Duodenal mucosa (tissue), 2 donors: Measurements from ENCODE around the gene ECHS1.
A peak's percentile ranks its signal among the peaks of the same experiment; 100 is the strongest.
"Not testable (repeated sequence)": the region's sequence is repeated elsewhere in the genome, so short reads cannot be mapped to it uniquely, and the experiment has no call there.

Experiments
- H3K27ac ChIP-seq: one replicate; pipeline ENCODE4 v1.7.0; 2013; ENCODE audit warnings: low read depth, low read length
- H3K27me3 ChIP-seq, 2 donors: one replicate each; pipeline ENCODE4 v1.7.0; 2013; ENCODE audit warnings: low read length in 2 of 2, control low read depth in 1 of 2; ENCODE audit not compliant: insufficient read depth in 2 of 2, control insufficient read depth in 1 of 2
- H3K36me3 ChIP-seq, 2 donors: one replicate each; pipeline ENCODE4 v1.7.0; 2013; ENCODE audit warnings: low read length in 2 of 2, control low read depth in 1 of 2; ENCODE audit not compliant: insufficient read depth in 2 of 2, control insufficient read depth in 1 of 2
- H3K4me1 ChIP-seq, 2 donors: one replicate each; pipeline ENCODE4 v1.7.0; 2013; ENCODE audit warnings: low read length in 2 of 2, control low read depth in 1 of 2; ENCODE audit not compliant: insufficient read depth in 2 of 2, control insufficient read depth in 1 of 2
- H3K4me3 ChIP-seq, 2 donors: one replicate each; pipeline ENCODE4 v1.7.0; 2013; ENCODE audit warnings: low read length in 2 of 2, low read depth in 1 of 2
- H3K9ac ChIP-seq, 2 donors: one replicate each; pipeline ENCODE4 v1.7.0; 2013; ENCODE audit warnings: low read length in 2 of 2, low read depth in 1 of 2
- H3K9me3 ChIP-seq, 2 donors: one replicate each; pipeline ENCODE4 v1.7.0; 2013; ENCODE audit warnings: low read length in 2 of 2, control low read depth in 1 of 2; ENCODE audit not compliant: control insufficient read depth in 1 of 2

The ECHS1 gene

DNA sequence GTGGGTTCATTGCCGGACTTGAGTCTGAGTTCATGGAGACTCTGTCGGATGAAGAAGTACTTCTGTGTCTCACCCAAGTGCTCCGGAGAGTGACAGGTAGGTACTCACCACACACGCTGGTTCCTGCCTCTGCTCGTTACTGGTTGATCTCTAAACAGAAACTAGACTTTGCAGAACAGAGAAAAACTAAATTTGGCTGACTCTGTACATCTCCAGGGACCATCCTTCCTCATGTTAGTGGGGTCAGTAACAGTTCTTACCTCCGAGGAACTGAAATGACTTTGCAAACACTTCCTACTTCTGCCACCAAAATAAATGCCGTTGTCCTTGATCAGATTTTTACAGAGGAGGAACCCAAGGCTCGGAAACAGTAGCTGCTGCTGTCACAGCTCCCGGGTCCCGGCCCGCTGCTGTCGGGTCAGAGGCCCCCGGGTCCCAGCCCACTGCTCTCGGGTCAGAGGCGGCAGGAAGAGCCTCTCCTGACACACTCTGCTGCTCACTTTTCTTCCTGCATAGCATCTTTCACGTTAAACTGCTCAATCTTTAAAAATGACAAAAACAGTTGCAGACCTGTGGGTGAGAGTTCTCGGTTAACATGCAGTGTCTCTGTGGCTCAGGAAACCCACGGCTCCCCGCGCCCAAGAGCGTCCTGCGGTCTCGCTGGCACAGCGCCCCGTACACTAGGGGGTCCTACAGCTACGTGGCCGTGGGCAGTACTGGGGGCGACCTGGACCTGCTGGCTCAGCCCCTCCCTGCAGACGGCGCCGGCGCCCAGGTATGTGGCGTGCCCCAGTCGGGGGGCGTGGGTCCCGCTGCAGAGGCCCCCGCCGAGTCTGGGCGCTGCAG lies 16.0 kb upstream of the ECHS1 start:
- Histone ChIP-seq H3K4me1 (peaks cover 0 to 19% of the 10 kb centered on the region in 2 donors), H3K27me3 (no peaks in the 10 kb centered on the region), H3K4me3 (peak overlapping the region; percentile 26 to 34), H3K9ac (no peak overlapping the region), H3K9me3 (no peaks in the 10 kb centered on the region), H3K36me3 (peaks cover 0 to 9% of the 10 kb centered on the region in 2 donors), H3K27ac (peak overlapping the region; percentile 40)

DNA sequence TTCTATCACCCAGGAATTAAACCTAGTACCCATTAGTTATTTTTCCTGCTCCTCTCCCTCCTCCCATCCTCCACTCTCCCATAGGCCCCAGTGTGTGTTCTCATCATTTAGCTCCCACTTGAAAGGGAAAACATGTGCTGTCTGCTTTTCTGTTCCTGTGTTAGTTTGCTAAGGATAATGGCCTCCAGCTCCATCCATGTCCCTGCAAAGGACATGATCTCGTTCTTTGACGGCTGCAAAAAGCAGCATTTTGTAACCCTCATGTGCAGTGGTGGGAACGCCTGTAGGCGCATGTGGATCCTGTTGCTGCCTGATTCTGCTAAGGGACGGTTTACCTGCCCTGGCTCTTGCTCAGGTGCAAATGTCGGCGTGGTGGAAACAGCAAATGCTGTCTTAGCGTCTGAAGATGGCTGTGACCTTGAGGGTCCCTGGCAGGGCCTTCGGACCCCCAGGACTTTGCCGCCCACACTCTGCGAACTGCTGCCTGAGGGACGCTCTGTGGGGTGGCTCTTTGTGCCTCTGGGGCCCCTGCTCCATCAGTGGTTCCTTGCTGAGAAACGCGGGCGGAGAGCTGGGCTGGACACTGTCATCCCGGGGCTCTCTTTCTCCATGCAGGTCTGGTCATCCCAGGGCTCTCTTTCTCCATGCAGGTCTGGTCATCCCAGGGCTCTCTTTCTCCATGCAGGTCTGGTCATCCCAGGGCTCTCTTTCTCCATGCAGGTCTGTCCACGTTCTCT lies 15.2 kb upstream of the ECHS1 start:
- Histone ChIP-seq H3K9me3 (no peaks in the 10 kb centered on the region), H3K27me3 (no peaks in the 10 kb centered on the region), H3K4me3 (peak overlapping the region in 1 of 2 donors; percentile 34), H3K9ac (no peak overlapping the region), H3K27ac (no peak overlapping the region), H3K36me3 (peaks cover 0 to 9% of the 10 kb centered on the region in 2 donors), H3K4me1 (peaks cover 0 to 16% of the 10 kb centered on the region in 2 donors)

DNA sequence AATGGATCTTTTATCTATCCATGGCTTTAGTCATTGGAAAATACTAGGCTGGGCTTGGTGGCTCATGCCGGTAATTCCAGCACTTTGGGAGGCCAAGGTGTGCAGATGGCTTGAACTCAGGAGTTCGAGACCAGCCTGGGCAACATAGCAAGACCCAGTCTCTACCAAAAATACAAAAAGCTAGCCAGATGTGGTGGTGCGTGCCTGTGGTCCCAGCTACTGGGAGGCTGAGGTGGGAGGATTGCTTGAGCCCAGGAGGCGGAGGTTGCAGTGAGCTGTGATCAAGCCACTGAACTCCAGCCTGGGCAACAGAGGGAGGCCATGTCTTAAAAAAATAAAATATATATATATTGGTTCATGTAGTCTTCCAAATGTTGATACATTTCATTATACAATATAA lies 13.8 kb upstream of the ECHS1 start:
- not testable (repeated sequence) for H3K27ac ChIP-seq, H3K9me3 ChIP-seq, H3K4me3 ChIP-seq, H3K27me3 ChIP-seq, H3K36me3 ChIP-seq, H3K9ac ChIP-seq
- peaks cover 0 to 15% of the 10 kb centered on the region in 2 donors for H3K4me1 ChIP-seq

DNA sequence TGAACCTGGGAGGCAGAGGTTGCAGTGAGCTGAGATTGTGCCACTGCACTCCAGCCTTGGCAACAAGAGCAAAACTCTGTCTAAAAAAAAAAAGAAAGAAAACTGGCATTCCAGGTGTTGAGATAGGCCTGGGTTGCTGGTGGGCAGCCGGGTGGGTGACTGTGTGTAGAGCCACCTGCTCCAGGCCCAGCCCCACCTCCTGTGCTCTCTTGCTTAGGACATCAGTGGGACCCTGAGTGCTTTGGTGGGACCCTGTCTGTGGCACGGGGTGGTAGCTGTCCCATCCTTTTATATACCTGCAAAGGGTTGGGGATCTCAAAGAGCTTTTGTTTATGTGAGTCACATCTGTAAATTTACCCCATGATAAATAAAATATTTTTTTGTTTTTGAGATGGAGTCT lies 12.1 kb upstream of the ECHS1 start:
- Histone ChIP-seq H3K36me3 (no peaks in the 10 kb centered on the region), H3K27ac (no peak overlapping the region), H3K9ac (no peak overlapping the region), H3K9me3 (no peaks in the 10 kb centered on the region), H3K27me3 (no peaks in the 10 kb centered on the region), H3K4me1 (peaks cover 1 to 8% of the 10 kb centered on the region in 2 donors), H3K4me3 (no peak overlapping the region)

DNA sequence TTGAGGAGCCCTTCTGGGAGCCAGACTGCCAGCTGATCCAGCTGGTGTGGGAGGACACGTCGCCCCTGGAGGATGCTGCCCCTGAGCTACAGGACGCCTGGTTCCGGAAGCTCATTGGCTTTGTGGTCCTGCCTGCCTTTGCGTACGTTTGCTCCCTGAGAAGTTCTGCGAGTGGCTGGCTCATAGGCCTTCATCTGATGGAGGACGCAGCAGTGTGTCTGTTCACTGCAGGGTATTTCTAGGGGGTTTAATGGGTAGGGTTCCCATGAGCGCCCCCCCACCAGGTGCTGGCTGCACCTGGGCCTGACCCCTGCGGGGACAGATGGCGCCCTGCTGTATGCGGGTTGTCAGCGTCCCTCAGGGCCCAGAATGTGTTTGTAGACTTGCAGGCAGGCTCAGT lies 10.9 kb upstream of the ECHS1 start:
- H3K36me3 ChIP-seq, result no peaks in the 10 kb centered on the region
- no peak overlapping the region for H3K4me3 ChIP-seq
- no peak overlapping the region for H3K27ac ChIP-seq

DNA sequence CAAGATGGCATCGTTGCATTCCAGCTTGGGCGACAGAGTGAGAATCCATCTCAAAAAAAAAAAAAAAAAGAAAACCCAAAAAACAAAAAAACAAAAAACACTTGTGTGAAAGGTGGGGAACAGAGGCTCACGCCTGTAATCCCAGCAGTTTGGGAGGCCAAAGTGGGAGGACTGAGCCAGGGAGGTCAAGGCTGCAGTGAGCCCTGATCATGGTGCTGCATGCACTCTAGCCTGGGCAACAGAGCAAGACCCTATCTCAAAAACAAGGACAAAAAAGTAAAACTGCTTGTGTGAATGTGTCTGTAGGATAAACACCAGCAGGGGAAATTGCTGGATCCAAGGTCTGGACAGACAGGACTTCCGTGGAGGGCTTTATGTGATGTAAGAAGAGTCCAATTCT lies 10.4 kb upstream of the ECHS1 start:
- Histone ChIP-seq H3K9ac (no peak overlapping the region), H3K27ac (no peak overlapping the region), H3K4me1 (peaks cover 7 to 13% of the 10 kb centered on the region in 2 donors), H3K4me3 (no peak overlapping the region), H3K9me3 (no peaks in the 10 kb centered on the region), H3K27me3 (no peaks in the 10 kb centered on the region), H3K36me3 (no peaks in the 10 kb centered on the region)

More for the DNA sequence above, 10.9 kb upstream of the ECHS1 start:
- Histone ChIP-seq H3K4me1 (peaks cover 7 to 14% of the 10 kb centered on the region in 2 donors), H3K27me3 (no peaks in the 10 kb centered on the region), H3K9ac (no peak overlapping the region), H3K9me3 (no peaks in the 10 kb centered on the region)

DNA sequence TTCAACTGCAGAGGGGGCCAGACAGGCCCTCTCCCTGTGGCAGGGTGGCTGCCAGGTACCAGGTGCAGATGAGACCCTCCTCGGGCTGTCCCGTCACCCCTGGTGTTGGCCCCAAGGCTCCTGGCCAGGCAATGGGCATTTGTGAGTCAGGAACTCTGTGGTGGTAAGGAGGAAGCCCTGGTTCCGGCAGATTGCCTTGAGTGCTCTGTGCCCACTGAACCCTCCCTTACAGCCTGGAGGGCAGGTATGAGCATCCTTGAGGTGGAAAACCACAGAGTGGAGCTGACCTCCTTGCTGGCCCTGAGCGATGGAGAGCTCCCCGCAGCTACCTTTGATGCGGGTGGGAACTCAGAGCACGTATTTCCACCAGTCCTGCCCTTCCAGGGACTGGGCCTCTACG lies 7.9 kb upstream of the ECHS1 start:
- Histone ChIP-seq H3K27me3 (no peaks in the 10 kb centered on the region), H3K27ac (no peak overlapping the region), H3K4me1 (peaks cover 14 to 18% of the 10 kb centered on the region in 2 donors), H3K9me3 (no peaks in the 10 kb centered on the region), H3K4me3 (no peak overlapping the region), H3K9ac (no peak overlapping the region), H3K36me3 (no peaks in the 10 kb centered on the region)

DNA sequence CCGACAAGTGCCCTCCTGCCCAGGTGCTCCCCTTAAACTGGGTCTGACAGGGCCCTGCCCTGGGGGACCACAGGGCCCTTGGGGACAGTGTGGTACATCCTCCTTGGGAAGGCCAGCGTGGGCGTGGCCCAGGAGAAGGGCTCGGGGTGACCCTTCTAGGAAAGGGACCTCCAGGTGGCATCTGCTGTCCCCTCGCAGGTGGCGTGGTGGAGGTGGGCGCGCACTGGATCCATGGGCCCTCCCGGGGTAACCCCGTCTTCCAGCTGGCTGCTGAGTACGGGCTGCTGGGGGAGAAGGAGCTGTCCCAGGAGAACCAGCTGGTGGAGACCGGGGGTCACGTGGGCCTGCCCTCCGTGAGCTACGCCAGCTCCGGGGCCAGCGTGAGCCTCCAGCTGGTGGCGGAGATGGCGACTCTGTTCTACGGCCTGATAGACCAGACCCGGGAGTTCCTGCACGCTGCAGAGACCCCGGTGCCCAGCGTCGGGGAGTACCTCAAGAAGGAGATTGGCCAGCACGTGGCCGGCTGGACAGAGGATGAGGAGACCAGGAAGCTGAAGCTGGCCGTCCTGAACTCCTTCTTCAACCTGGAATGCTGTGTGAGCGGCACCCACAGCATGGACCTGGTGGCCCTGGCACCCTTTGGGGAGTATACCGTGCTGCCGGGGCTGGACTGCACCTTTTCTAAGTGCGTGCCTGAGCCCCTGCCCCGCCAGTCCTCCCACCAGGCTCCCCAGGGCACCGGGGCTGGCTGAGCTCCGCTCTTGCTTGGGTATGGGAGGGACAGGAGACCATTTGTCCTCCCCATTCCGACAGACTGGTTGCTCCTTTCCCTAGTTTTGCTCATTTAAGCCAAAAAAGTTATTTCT lies 6.9 kb upstream of the ECHS1 start:
- Histone ChIP-seq H3K27ac (no peak overlapping the region), H3K4me3 (peak overlapping the region; percentile 65 to 68), H3K36me3 (no peaks in the 10 kb centered on the region), H3K4me1 (peaks cover 14 to 18% of the 10 kb centered on the region in 2 donors), H3K9me3 (no peaks in the 10 kb centered on the region), H3K9ac (peak overlapping the region; percentile 33 to 57), H3K27me3 (no peaks in the 10 kb centered on the region)

DNA sequence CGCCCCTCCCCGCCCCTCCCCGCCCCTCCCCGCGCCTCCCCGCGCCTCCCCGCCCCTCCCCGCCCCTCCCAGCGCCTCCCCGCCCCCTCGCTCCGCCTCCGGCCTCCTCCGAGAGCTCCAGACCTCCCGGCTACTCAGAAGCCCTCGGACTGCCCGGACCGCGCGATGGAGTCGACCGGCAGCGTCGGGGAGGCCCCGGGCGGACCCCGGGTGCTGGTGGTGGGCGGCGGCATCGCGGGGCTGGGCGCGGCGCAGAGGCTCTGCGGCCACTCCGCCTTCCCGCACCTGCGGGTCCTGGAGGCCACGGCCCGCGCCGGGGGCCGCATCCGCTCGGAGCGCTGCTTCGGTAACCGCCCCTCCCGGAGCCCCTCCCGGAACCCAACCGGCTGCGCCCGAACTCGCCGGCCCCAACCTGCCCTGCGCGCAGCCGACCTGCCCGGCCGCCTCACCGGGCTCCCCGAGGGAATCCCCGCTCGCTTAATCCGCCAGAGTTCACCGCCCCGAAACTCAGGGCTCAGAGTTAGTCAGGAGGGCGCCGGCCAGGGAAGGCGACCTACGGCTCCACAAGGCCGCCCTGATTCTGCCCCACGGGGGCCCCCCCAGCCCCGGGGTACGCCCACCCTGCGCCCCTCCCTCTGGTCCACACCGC lies 6.1 kb upstream of the ECHS1 start, which contains the start of gene PAOX:
TSS of gene PAOX (plus strand) at position 111 of the 649 bp plus-strand sequence. CDS start at position 166, 55 bp downstream.
- Histone ChIP-seq H3K27ac (peak within 1 kb of the TSS; percentile 73), H3K36me3 (no peaks in the 10 kb centered on the region), H3K4me1 (peaks cover 14 to 18% of the 10 kb centered on the region in 2 donors), H3K4me3 (peak within 1 kb of the TSS; percentile 71 to 81), H3K9ac (peak within 1 kb of the TSS; percentile 33 to 77), H3K9me3 (no peaks in the 10 kb centered on the region), H3K27me3 (no peaks in the 10 kb centered on the region)
